HUES64 (cell line): ENCODE measurements around the gene CIAO2B.

Source experiments
- H3K27ac ChIP-seq: 2 replicates; pipeline ENCODE4 v1.7.0; 2013; ENCODE audit warnings: low read depth, low read length, inconsistent platforms
- H3K27me3 ChIP-seq: 2 replicates; pipeline ENCODE4 v1.6.1; 2013; ENCODE audit warnings: mild to moderate bottlenecking, low read length; ENCODE audit not compliant: insufficient read depth
- H3K36me3 ChIP-seq: 2 replicates; pipeline ENCODE4 v1.6.1; 2013; ENCODE audit warnings: mild to moderate bottlenecking, low read length; ENCODE audit not compliant: insufficient read depth
- H3K4me1 ChIP-seq: 2 replicates; pipeline ENCODE4 v1.6.1; 2013; ENCODE audit warnings: mild to moderate bottlenecking, low read length, moderate library complexity; ENCODE audit not compliant: insufficient read depth
- H3K4me3 ChIP-seq: 2 replicates; pipeline ENCODE4 v1.5.1; 2013; ENCODE audit warnings: mild to moderate bottlenecking, low read length, moderate library complexity
- H3K9ac ChIP-seq: 2 replicates; pipeline ENCODE4 v1.6.1; 2013; ENCODE audit warnings: mild to moderate bottlenecking, low read depth, low read length
- H3K9me3 ChIP-seq: 2 replicates; pipeline ENCODE4 v1.6.1; 2013; ENCODE audit warnings: low read depth, low read length; ENCODE audit not compliant: insufficient read depth
- WGBS: fragments of 150-250, 120-280 bp; methylation state at CpG from one replicate; pipeline ENCODE4 v1.1.7; 2013; ENCODE audit warnings: missing lambda C conversion rate; 5-methylcytosine and 5-hydroxymethylcytosine counted together

CIAO2B gene

DNA sequence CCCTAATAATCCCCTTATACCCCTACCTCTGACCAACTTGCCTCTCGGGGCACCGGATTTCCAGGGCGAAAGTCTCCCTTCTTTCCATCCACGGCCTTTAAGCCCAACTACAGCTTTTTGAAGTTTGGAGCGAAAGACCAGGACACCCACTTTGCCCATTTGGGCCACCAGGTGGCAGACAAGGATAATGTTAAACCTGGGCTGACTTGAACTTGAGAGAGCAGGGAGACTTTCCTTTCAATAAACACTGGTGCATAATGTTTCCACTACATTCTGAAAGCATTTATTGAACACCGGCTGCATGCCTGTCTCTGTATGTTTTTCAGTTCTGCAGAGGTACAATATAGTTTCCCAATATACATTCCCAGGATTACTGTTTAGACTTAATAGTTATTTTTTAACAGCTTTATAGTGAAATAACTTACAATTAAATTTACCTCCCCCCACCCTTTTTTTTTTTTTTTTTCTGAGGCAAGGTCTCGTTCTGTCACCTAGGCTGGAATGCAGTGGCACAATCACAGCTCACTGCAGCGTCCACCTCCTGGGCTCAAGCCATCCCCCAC is 20.0 kb upstream of the CIAO2B start:
- 40% methylated on average over 8 of the region's 8 CpGs for WGBS
- Histone ChIP-seq H3K27me3 (peaks cover 7% of the 10 kb centered on the region), H3K4me1 (no peaks in the 10 kb centered on the region), H3K9me3 (0 out of 2 replicates have a peak, but pooled peaks cover 9% of the 10 kb centered on the region), H3K36me3 (no peaks in the 10 kb centered on the region), H3K4me3 (no peak overlapping the region), H3K9ac (no peak overlapping the region), H3K27ac (no peak overlapping the region)

DNA sequence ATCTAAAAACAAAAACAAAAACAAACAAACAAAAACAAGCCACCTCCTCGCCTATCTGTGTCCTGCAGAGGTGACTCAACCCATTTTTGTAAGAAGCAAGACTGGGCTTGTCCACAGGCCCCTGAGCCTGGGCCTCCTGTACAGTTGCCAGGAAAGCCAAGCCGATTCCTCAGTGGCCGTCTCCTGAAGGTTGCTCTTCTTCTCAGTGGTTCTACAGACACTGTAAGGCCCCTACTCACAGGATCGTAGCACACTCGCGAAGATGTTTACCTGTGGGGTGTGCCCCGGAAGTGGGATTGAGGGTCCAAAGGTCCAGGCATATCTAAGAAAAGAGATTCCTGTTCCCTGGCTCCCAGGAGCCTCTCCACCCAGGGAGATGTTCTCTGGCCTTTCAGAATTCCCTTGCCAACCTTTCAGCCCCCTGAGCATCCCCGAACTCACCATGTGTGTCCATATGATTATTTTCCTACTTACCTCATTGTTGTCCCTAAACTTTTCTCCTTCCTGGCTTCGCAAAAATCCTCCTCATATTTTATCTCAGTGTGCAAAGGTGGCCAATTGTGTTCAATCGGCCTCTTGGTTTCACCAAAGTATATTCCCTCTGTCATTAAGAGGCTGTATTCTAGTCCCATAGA is 19.4 kb upstream of the CIAO2B start:
- no peak overlapping the region for H3K27ac ChIP-seq
- H3K27me3 ChIP-seq: peaks cover 13% of the 10 kb centered on the region
- no peaks in the 10 kb centered on the region for H3K4me1 ChIP-seq
- H3K9me3 ChIP-seq: 0 out of 2 replicates have a peak, but pooled peaks cover 9% of the 10 kb centered on the region
- H3K36me3 ChIP-seq: no peaks in the 10 kb centered on the region
- H3K9ac ChIP-seq: no peak overlapping the region
- no peak overlapping the region for H3K4me3 ChIP-seq
- 91% methylated on average over 10 of the region's 10 CpGs for WGBS

DNA sequence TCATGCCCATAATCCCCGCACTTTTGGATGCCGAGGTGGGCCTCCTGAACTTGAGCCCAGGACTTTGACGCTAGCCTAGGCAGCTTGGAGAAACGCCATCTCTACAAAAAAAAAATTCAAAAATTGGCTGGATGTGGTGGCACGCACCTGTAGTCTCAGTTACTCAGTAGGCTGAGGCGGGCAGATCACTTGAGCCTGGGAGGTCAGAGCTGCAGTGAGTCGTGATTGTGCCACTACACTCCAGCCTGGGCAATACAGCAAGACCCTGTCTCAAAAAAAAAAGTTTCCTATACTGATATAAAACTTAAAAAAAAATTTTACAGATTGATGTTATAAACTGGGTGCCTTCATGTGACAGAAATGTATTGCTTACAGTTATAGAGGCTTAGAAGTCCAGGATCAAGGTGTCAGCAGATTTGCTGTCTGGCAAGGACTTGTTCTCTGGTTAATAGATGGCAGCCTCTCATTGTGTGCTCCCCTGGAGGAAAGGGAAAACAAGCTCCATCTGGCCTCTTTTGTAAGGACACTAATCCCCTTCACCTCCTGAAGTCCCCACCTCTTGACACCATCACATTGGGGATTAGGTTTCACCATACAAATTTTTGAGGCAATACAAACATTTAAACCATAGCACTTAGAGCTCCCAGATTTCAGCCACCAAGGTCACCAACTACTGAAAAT is 18.4 kb upstream of the CIAO2B start:
- 89% methylated on average over 7 of the region's 7 CpGs for WGBS
- H3K27me3 ChIP-seq: peaks cover 22% of the 10 kb centered on the region
- no peaks in the 10 kb centered on the region for H3K36me3 ChIP-seq
- no peak overlapping the region for H3K27ac ChIP-seq
- H3K9me3 ChIP-seq: 0 out of 2 replicates have a peak, but pooled peaks cover 9% of the 10 kb centered on the region
- no peak overlapping the region for H3K9ac ChIP-seq
- H3K4me1 ChIP-seq: no peaks in the 10 kb centered on the region
- no peak overlapping the region for H3K4me3 ChIP-seq

DNA sequence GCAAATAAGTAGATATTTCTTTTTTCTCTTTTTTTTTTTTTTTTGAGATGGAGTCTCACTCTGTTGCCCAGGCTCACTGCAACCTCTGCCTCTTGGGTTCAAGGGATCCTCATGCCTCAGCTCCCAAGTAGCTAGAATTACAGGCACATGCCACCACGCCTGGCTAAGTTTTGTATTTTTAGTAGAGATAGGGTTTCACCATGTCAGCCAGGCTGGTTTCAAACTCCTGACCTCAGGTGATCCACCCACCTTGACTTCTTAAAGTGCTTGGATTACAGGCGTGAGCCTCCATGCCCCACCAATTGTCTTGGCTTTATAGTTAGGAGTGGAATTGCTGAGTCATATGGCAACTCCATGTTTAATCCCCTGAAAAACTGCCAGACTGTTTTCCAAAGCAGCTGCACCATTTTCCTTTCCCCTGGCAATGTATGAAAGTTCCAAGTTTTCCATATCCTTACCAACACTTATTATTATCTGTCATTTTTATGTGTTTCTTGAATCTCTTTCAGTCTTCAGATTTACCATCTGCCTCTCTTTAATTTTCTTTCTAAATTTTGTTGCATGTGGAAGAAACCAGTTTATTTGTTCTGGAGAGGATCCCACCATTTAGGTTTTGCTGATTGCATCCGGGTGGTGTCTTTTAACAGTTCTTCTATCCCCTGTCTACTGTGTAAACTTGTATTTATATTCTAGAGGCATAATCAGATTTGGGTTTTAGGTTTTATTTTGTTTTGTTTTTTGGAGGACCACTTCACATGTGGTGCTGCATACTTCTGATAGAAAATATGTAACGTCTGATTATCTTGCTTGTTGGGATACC is 17.0 kb upstream of the CIAO2B start:
- 0 out of 2 replicates have a peak, but pooled peaks cover 9% of the 10 kb centered on the region for H3K9me3 ChIP-seq
- no peaks in the 10 kb centered on the region for H3K4me1 ChIP-seq
- 99% methylated on average over 3 of the region's 4 CpGs for WGBS
- H3K36me3 ChIP-seq: no peaks in the 10 kb centered on the region
- H3K9ac ChIP-seq: no peak overlapping the region
- no peak overlapping the region for H3K27ac ChIP-seq
- no peak overlapping the region for H3K4me3 ChIP-seq
- H3K27me3 ChIP-seq: peaks cover 25% of the 10 kb centered on the region

DNA sequence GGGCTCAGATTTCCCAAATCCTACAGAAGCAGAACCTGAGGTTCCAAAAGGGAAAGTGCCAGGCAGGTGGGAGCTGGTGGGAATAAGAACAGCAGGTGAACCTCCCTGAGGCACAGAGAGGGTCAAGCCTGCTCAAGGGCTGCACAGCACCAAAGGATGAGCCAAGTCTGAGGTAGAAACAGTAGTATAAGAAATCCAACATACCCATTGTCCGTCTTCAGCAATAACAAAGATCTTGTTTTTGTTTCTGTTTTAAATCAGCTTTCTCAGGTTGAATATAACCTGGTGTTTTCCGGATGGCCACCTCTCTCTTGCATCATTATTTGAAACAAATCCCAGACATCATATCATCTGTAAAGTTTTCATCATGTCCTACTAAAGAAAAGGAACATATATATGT is 16.2 kb upstream of the CIAO2B start:
- Histone ChIP-seq H3K4me1 (no peaks in the 10 kb centered on the region), H3K9me3 (0 out of 2 replicates have a peak, but pooled peaks cover 9% of the 10 kb centered on the region), H3K27ac (no peak overlapping the region), H3K27me3 (peaks cover 25% of the 10 kb centered on the region), H3K9ac (no peak overlapping the region), H3K4me3 (no peak overlapping the region), H3K36me3 (no peaks in the 10 kb centered on the region)
- WGBS: 79% methylated on average over 2 of the region's 2 CpGs

DNA sequence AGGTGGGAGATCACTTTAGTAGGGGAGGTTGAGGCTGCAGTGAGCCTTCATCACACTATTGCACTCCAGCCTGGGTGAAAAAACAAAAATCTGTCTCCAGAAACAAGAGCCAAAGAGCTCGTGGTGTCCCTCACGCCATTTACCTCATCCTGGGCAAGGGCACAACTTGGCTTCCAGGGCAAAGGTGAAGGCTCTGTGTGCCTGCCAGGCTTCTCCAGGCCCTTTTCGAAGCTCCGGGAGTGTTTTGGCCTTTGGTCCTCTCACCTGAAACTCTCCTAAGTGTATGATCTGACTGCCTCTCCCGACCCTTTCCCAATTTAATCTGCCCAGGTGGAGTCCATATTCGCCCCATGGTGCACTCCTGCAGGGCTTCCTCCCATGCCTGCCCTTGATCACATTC is 15.3 kb upstream of the CIAO2B start:
- H3K9me3 ChIP-seq: 0 out of 2 replicates have a peak, but pooled peaks cover 9% of the 10 kb centered on the region
- H3K4me1 ChIP-seq: no peaks in the 10 kb centered on the region
- no peak overlapping the region for H3K27ac ChIP-seq
- H3K9ac ChIP-seq: no peak overlapping the region
- H3K36me3 ChIP-seq: no peaks in the 10 kb centered on the region
- 84% methylated on average over 6 of the region's 6 CpGs for WGBS
- H3K27me3 ChIP-seq: peaks cover 25% of the 10 kb centered on the region
- no peak overlapping the region for H3K4me3 ChIP-seq

DNA sequence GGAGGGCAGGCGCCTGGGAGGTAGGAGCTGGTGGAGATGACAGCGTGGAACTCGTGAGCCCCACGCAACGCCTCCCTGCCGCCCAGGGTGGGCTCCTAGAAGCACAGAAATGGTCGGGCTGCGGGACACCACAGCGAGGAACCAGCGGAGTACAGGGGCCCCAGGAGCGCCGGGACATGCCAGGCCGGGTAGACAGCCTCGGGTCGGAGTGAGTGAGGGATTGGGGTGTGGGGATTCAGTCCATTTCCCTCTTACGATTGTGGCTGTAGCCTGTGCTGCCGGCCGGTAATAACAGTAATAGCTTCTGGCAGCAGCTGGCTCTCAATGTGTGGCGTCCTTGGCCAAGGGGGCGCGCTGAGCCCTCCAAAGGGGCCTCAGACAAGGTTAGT is 14.6 kb upstream of the CIAO2B start:
- 64% methylated on average over 21 of the region's 21 CpGs for WGBS
- Histone ChIP-seq H3K4me1 (no peaks in the 10 kb centered on the region), H3K27ac (no peak overlapping the region), H3K27me3 (peaks cover 25% of the 10 kb centered on the region), H3K36me3 (peaks cover 2% of the 10 kb centered on the region; the same call in 1 of the 2 replicates), H3K4me3 (no peak overlapping the region), H3K9ac (no peak overlapping the region), H3K9me3 (0 out of 2 replicates have a peak, but pooled peaks cover 9% of the 10 kb centered on the region)

DNA sequence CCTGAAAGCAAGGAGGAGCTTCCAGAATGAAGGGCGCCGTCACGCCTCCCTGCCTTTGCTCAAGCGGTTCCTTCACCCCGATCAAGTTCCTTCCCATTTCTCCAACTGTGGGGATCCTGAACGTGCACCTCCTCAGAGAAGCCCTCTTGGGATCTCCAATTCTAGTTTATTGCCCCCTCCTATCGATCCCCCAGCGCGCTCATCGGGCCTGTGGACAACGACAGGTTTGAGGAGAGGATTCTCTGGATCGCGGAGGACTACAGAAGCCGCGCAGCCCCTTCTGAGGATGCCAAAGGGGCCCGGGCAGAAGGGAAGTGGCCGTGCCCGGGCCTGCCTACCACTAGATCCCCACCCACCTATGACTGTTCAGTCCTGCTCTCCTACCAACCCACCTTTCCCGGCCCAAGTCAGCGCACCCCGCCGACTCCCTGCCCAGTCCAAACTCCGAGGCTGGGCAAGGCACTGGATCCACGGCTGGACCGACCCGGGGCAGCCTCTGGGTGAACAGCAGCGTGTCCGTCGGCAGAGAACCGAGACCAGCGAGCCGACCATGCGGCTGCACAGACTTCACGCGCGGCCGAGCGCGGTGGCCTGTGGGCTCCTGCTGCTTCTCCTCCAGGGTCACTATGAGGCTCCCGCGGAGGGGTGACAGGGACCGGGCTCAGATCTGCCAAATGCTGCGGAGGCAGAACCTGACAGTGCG is 14.1 kb upstream of the CIAO2B start:
- Histone ChIP-seq H3K36me3 (peaks cover 6% of the 10 kb centered on the region; the same call in 1 of the 2 replicates), H3K4me1 (no peaks in the 10 kb centered on the region), H3K9me3 (0 out of 2 replicates have a peak, but pooled peaks cover 9% of the 10 kb centered on the region), H3K27ac (no peak overlapping the region), H3K27me3 (peaks cover 25% of the 10 kb centered on the region), H3K4me3 (no peak overlapping the region), H3K9ac (no peak overlapping the region)
- WGBS: 54% methylated on average over 44 of the region's 44 CpGs

DNA sequence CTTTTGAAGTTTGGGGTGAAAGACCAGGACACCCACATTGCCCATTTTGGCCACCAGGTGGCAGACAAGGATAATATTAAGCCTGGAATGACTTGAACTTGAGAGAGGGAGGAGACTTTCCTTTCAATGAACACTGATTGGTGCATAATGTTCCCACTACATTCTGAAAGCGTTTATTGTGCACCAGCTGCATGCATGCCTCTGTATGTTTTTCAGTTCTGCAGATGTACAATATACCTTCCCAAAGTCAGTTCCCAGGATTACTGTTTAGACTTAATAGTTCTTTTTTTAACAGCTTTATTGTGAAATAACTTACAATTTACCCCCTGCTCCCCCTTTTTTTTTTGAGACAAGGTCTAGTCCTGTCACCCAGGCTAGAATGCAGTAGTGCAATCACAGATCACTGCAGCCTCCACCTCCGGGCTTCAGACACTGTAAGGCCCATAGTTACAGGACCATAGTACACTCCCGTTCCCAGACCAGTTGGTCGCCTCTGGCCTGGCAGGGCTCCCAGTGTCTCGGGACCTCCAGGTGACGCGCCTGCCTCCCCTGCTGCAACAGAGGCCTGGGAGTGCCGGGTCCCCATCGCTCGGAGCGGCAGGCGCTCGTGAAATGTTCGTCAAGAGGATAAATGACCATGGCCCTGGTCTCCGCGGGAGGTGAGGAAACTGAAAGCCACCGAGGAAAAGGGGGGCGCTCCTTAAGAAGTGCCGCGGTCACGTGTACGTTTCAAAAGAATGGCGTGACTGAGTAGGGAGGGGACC is 13.3 kb upstream of the CIAO2B start:
- no peak overlapping the region for H3K27ac ChIP-seq
- H3K9me3 ChIP-seq: 0 out of 2 replicates have a peak, but pooled peaks cover 9% of the 10 kb centered on the region
- H3K27me3 ChIP-seq: peaks cover 25% of the 10 kb centered on the region
- H3K4me3 ChIP-seq: no peak overlapping the region
- no peak overlapping the region for H3K9ac ChIP-seq
- H3K36me3 ChIP-seq: peaks cover 12% of the 10 kb centered on the region; the same call in 1 of the 2 replicates
- WGBS: 51% methylated on average over 17 of the region's 23 CpGs
- H3K4me1 ChIP-seq: no peaks in the 10 kb centered on the region

DNA sequence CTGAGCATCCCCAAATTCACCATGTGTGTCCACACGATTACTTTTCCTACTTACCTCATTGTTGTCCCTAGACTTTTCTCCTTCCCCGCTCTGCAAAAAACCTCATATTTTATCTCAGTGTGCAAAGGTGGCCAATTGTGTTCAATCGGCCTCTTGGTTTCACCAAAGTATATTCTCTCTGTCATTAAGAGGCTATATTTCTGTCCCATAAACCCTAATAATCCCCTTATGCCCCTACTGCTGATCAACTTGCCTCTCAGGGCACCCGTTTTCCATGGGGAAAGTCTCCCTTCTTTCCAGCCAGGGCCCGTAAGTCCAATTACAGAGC is 12.7 kb upstream of the CIAO2B start:
- WGBS: 58% methylated on average over 5 of the region's 5 CpGs
- Histone ChIP-seq H3K4me3 (no peak overlapping the region), H3K4me1 (no peaks in the 10 kb centered on the region), H3K9me3 (0 out of 2 replicates have a peak, but pooled peaks cover 8% of the 10 kb centered on the region), H3K9ac (no peak overlapping the region), H3K36me3 (peaks cover 18% of the 10 kb centered on the region), H3K27me3 (peaks cover 25% of the 10 kb centered on the region), H3K27ac (no peak overlapping the region)
